Neutrophil (primary cell): ENCODE measurements around the gene KLF16.
A peak's percentile ranks its signal among the peaks of the same experiment; 100 is the strongest.

Experiments used
- H3K27ac ChIP-seq: fragments of 200-600 bp; sonication (generic); 2 replicates; pipeline ENCODE4 v1.5.1; 2016; ENCODE audit warnings: mild to moderate bottlenecking, moderate library complexity
- H3K27me3 ChIP-seq: fragments of 200-600 bp; sonication (generic); 2 replicates; pipeline ENCODE4 v1.6.0; 2016; ENCODE audit warnings: mild to moderate bottlenecking
- H3K36me3 ChIP-seq: fragments of 200-600 bp; sonication (generic); 2 replicates; pipeline ENCODE4 v1.5.1; 2017
- H3K4me1 ChIP-seq, 2 experiments: fragments of 200-600 bp in 1 of 2; sonication (generic) in 1 of 2; 1 replicate in 1 of 2; 2 replicates in 1 of 2; pipeline versions ENCODE4 v1.5.1 to v1.6.1; 2013 to 2016; ENCODE audit warnings: low read depth in 1 of 2, low read length in 1 of 2, mild to moderate bottlenecking in 1 of 2, moderate library complexity in 1 of 2; ENCODE audit not compliant: control insufficient read depth in 1 of 2, insufficient read depth in 1 of 2
- H3K4me3 ChIP-seq, 2 experiments: fragments of 200-600 bp in 1 of 2; sonication (generic) in 1 of 2; 1 replicate in 1 of 2; 2 replicates in 1 of 2; pipeline ENCODE4 v1.5.1; 2013 to 2016; ENCODE audit warnings: low read depth in 1 of 2, low read length in 1 of 2, mild to moderate bottlenecking in 1 of 2, moderate library complexity in 1 of 2
- H3K9me3 ChIP-seq: fragments of 200-600 bp; sonication (generic); 2 replicates; pipeline ENCODE4 v1.5.1; 2016
- CTCF ChIP-seq: fragments of 200-600 bp; sonication (generic); IDR thresholded peaks from 2 replicates; pipeline ENCODE4 v1.5.1; 2016; ENCODE audit warnings: antibody characterized with exemption

The KLF16 gene

GRCh38 chr19:1863328-1863637 lies at the start of gene KLF16:
Gene KLF16 (minus strand): TSS chr19:1863579. CDS start chr19:1863497, 82 bp downstream.
- Histone ChIP-seq H3K4me1 (peaks cover 43 to 54% of the 10 kb centered on the region in 2 experiments), H3K9me3 (no peaks in the 10 kb centered on the region), H3K4me3 (peak within 1 kb of the TSS; percentile 92 to 99), H3K27ac (peak within 1 kb of the TSS; percentile 99), H3K36me3 (no peaks in the 10 kb centered on the region), H3K27me3 (no peaks in the 10 kb centered on the region)
- TF ChIP-seq CTCF, result no peak

- peaks cover 5% of the 10 kb centered on the region for H3K36me3 ChIP-seq
- no peak overlapping the region for H3K4me3 ChIP-seq
- no peaks in the 10 kb centered on the region for H3K9me3 ChIP-seq
- H3K27me3 ChIP-seq, result peaks cover 8% of the 10 kb centered on the region
- no peak overlapping the region for H3K27ac ChIP-seq
- no peaks in the 10 kb centered on the region for H3K4me1 ChIP-seq
- TF ChIP-seq CTCF, result no peak
These were observed 49.6 kb upstream of the KLF16 start for GRCh38 chr19:1912760-1913505.

- Histone ChIP-seq H3K27me3 (peaks cover 8% of the 10 kb centered on the region), H3K27ac (no peak overlapping the region), H3K36me3 (peaks cover 5% of the 10 kb centered on the region), H3K4me3 (no peak overlapping the region), H3K4me1 (no peaks in the 10 kb centered on the region), H3K9me3 (no peaks in the 10 kb centered on the region)
- TF ChIP-seq CTCF, result no peak
These were observed 48.6 kb upstream of the KLF16 start for GRCh38 chr19:1911995-1912394.

GRCh38 chr19:1911098-1911497 lies 47.7 kb upstream of the KLF16 start:
- Histone ChIP-seq H3K36me3 (peaks cover 5% of the 10 kb centered on the region), H3K27ac (no peak overlapping the region), H3K4me1 (no peaks in the 10 kb centered on the region)

GRCh38 chr19:1910177-1910576 lies 46.8 kb upstream of the KLF16 start:
- Histone ChIP-seq H3K27me3 (peaks cover 8% of the 10 kb centered on the region), H3K4me3 (no peak overlapping the region), H3K9me3 (no peaks in the 10 kb centered on the region), H3K36me3 (peaks cover 5% of the 10 kb centered on the region), H3K27ac (no peak overlapping the region), H3K4me1 (peaks cover 1 to 5% of the 10 kb centered on the region in 2 experiments)
- TF ChIP-seq CTCF, result no peak

More at GRCh38 chr19:1911098-1911497, 47.7 kb upstream of the KLF16 start:
- Histone ChIP-seq H3K4me3 (no peak overlapping the region), H3K9me3 (no peaks in the 10 kb centered on the region), H3K27me3 (peaks cover 8% of the 10 kb centered on the region)
- no peak for TF ChIP-seq CTCF
